ENCODE measurements around the gene PCTP.
A peak's percentile ranks its signal among the peaks of the same experiment; 100 is the strongest.

Gene PCTP

GRCh38 chr17:55734128-55734781 lies 16.6 kb upstream of the PCTP start:
- no peak for DNase-seq (ENCODE audit: low read depth)
- H3K4me3 ChIP-seq (replicated peaks; ENCODE audit: low read depth, low read length): no peak overlapping the region
- TF ChIP-seq, protein P1, sequence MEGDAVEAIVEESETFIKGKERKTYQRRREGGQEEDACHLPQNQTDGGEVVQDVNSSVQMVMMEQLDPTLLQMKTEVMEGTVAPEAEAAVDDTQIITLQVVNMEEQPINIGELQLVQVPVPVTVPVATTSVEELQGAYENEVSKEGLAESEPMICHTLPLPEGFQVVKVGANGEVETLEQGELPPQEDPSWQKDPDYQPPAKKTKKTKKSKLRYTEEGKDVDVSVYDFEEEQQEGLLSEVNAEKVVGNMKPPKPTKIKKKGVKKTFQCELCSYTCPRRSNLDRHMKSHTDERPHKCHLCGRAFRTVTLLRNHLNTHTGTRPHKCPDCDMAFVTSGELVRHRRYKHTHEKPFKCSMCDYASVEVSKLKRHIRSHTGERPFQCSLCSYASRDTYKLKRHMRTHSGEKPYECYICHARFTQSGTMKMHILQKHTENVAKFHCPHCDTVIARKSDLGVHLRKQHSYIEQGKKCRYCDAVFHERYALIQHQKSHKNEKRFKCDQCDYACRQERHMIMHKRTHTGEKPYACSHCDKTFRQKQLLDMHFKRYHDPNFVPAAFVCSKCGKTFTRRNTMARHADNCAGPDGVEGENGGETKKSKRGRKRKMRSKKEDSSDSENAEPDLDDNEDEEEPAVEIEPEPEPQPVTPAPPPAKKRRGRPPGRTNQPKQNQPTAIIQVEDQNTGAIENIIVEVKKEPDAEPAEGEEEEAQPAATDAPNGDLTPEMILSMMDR (IDR thresholded peaks at IDR 0.05; ENCODE audit: low read length, missing control alignments): no peak

DNA sequence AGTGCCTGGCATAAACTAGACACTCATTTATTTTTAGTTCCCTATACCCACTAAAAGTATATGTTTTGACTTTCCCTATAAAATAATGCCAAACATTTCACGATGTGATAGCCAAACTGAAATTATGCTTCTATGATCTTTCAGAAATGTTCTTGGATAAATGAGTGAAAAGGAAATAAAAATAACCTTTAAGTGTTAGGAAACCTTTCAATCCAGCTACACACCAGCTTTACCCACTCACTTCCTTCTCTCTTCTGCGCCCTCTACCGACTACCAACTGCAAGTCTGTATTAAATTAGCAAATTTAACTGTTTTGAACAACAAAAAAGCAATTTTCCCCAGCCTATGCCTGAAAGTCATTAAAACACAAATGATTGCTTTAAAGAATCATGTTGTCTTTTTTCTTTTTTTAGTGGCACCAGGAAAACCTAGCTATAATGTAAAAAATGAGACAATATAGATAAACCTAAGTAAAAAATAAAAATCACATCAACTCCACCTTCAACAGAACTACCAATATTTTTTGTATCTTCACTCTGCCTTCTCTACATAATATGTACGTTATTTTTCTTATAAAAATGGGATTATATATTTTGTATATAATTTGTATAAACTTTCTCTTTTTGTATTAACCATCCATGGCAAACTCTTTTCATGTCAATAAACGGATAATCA lies 15.0 kb upstream of the PCTP start:
- DNase-seq (ENCODE audit: low read depth): peak; percentile 75
- TF ChIP-seq, protein P1 (IDR thresholded peaks at IDR 0.05; ENCODE audit: low read length, missing control alignments): peak; percentile 88
- no peak overlapping the region for H3K4me3 ChIP-seq (replicated peaks; ENCODE audit: low read depth, low read length)

GRCh38 chr17:55737976-55738501 lies 12.8 kb upstream of the PCTP start:
- TF ChIP-seq, protein P1 (IDR thresholded peaks at IDR 0.05; ENCODE audit: low read length, missing control alignments): no peak
- no peak for DNase-seq (ENCODE audit: low read depth)

DNA sequence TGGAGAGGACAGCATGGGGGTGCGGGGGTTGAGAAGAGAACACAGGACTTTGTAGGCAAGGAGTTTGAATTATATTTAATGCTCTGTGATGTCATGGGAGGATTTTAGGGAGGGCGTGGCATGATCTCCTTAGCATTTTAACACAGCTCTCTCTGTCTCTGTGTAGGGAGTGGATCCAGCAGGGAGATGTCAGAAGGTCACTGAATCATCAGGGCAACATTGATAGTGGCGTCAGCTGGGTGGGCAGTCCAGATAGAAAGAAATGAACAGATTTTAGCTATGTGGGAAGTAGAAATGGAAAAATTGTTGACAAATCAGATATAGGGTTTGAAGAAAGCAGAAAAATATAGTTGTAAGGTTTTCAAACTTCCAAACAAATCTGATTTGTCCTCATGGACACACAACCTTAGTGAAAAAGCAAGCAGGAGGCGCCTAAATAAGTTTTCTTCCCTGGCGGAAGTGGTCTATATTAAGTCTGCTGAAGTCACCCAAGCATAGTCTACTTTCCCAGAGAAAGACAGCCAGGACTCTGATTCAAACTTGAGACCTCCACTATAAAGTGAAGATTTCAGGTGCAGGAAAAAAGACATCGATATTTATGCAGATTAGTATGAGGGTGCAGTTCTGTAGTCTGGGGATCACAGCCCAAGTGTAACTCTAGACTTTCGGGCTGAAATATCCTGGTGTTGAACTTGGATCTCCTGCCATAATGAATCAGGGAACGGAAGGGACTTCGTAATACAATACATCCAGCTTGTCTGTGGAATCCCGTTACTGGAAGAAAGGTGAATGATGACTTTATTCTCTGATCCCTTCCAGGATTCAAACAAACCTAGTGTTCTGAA lies 10.1 kb upstream of the PCTP start:
- no peak overlapping the region for H3K4me3 ChIP-seq (replicated peaks; ENCODE audit: low read depth, low read length)
- TF ChIP-seq, protein P1 (IDR thresholded peaks at IDR 0.05; ENCODE audit: low read length, missing control alignments): no peak
- DNase-seq (ENCODE audit: low read depth): no peak

More at GRCh38 chr17:55737976-55738501, 12.8 kb upstream of the PCTP start:
- H3K4me3 ChIP-seq (replicated peaks; ENCODE audit: low read depth, low read length): no peak overlapping the region

GRCh38 chr17:55741356-55741700 lies 9.5 kb upstream of the PCTP start:
- H3K4me3 ChIP-seq (replicated peaks; ENCODE audit: low read depth, low read length): no peak overlapping the region
- TF ChIP-seq, protein P1 (IDR thresholded peaks at IDR 0.05; ENCODE audit: low read length, missing control alignments): no peak
- no peak for DNase-seq (ENCODE audit: low read depth)

DNA sequence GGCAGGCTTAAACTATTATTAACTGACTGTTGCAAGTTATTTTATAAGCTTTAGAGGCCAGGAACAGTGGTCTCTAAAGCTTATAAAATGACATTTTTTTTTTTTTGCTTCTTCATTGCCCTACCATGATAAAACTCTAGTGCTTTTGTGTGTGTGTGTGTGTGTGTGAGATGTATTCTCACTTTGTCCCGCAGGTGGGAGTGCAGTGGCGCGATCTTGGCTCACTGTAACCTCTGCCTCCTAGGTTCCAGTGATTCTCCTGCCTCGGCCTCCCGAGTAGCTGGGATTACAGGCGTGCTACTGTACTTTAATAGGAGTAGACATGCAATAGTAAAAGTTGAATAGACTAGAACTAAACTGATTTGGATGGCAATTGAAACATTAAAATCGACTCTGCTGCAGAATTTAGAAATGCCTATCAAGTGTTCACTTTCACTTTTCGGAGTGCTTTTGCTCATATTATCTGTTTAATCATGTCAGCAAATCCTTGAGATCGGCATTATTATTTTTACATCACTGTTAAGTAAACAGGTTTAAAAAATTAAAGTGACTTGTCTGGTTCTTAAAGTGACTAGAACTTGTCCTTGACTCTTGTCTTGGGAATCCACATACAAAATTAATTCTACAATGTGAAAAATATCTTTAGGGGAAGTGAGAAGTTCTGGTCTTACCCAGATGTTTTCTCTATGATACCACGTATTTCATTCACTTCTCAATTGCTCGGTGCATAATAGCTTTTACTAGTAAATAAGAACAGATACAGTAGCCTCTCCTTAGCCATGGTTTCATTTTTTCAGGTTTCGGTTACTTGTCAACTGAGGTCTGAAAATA lies 8.4 kb upstream of the PCTP start:
- TF ChIP-seq, protein P1 (IDR thresholded peaks at IDR 0.05; ENCODE audit: low read length, missing control alignments): no peak
- no peak for DNase-seq (ENCODE audit: low read depth)
- no peak overlapping the region for H3K4me3 ChIP-seq (replicated peaks; ENCODE audit: low read depth, low read length)
